HL-60 (cell line): ENCODE results near the gene CCDC196.

Experiments
- CTCF ChIP-seq: IDR thresholded peaks from one replicate; pipeline ENCODE4 v1.5.1; 2011; ENCODE audit warnings: low read length, control low read depth, inconsistent platforms; ENCODE audit not compliant: insufficient read depth
- POLR2AphosphoS5 ChIP-seq: IDR thresholded peaks from 2 replicates; pipeline ENCODE4 v1.6.1; 2012; ENCODE audit warnings: low read depth

GRCh38 chr14:66440801-66441200, 45.4 kb upstream of the CCDC196 start:
- TF ChIP-seq POLR2AphosphoS5, result no peak
- TF ChIP-seq CTCF, result no peak
